GM18505 (cell line): ENCODE data around the gene DCC.

ENCODE experiments used
- ATAC-seq: cut with Tn5 transposase; IDR thresholded peaks from one replicate; pipeline ENCODE4 v1.9.1; 2021; ENCODE audit not compliant: unreplicated experiment
- POLR2A ChIP-seq: IDR thresholded peaks from 4 replicates; pipeline ENCODE4 v1.6.1; 2011; ENCODE audit warnings: borderline replicate concordance; ENCODE audit not compliant: insufficient read depth, insufficient read length; ENCODE audit errors: extremely low read depth

DCC gene

DNA sequence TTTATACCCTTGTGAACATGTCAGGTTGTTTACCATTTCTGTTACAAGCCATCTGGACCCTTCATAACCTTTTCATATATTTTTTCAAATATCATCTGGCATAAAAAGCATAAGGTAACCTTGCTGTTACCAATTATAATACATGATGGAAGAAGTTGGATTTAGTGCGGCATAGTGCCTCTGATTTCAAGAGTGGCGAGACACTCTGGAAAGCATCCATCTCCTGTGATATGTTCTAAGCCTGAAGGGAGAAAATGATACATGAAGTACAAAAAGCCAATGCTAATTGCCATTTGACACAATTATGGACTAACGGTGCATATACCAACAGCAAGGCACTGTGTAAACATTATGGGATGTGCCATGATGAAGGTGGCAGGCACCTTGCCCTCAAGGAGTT, 75.1 kb downstream of the DCC start:
- ATAC-seq, result no peak
- TF ChIP-seq POLR2A, result no peak

- TF ChIP-seq POLR2A, result no peak
- ATAC-seq, result no peak
Measured at GRCh38 chr18:52422985-52423601, 83.1 kb downstream of the DCC start.

DNA sequence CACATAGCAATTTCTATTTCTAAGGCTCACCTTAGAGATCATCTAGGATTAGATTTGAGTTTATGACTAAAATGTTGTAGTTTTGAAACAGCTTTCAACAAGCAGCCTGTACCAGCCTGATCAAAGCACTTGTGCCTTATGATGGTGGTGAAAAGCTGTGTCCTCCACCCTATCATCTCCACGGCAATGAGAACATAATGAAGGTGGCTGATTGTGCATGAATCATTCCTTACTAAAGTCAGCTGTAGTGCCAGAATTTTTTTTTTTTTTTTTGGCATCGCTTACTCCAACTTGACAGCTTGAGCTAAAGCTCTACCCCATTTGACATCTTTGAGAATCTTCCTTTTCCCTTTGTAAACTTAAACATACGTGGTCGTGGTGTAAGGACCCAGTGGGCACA, 86.0 kb downstream of the DCC start:
- no peak for ATAC-seq
- TF ChIP-seq POLR2A, result no peak

DNA sequence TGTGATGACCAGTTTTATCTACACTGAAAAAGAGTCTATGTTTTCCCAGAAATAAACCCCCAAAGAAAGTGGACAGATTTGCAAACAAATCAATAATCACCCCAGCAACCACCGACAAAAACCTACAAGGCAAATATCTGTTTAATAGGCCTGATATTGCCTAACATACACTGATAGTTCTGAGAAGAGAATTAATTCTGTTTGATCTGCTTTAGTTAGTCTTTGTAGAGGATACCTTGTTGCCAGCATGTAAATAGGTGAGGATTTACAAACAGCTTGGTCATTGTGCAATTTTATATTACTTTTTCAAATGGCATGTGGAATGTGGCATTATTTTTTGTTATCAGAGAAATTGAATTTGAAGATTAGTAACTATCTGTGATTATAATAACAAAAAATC, 86.5 kb downstream of the DCC start:
- no peak for ATAC-seq
- no peak for TF ChIP-seq POLR2A

GRCh38 chr18:52427521-52428175, 87.7 kb downstream of the DCC start:
- no peak for TF ChIP-seq POLR2A
- no peak for ATAC-seq

DNA sequence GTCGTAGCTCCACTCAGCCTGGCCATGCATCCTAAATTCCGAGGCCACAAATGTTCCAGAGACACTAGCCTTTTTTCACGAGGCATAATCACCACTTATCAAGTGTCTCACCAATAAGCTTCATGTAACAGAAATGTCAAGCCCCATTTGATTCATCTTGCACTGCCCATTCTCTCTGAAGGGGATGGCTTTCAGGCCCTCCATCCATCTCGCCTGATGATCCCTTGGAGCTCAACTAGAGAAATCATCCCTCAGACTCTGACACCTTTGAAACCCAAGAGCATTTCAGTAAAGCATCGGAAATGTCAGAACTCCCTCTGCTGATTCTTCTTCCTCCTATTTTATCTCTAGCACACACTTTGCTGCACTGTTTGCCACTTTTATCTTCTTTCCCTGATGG, 91.7 kb downstream of the DCC start:
- ATAC-seq, result no peak
- no peak for TF ChIP-seq POLR2A

GRCh38 chr18:52433797-52434196, 93.8 kb downstream of the DCC start:
- no peak for TF ChIP-seq POLR2A
- ATAC-seq, result no peak

GRCh38 chr18:52435301-52435700, 95.3 kb downstream of the DCC start:
- no peak for TF ChIP-seq POLR2A
- ATAC-seq, result no peak

- TF ChIP-seq POLR2A, result no peak
- no peak for ATAC-seq
Measured at GRCh38 chr18:52437161-52437560, 97.2 kb downstream of the DCC start.

DNA sequence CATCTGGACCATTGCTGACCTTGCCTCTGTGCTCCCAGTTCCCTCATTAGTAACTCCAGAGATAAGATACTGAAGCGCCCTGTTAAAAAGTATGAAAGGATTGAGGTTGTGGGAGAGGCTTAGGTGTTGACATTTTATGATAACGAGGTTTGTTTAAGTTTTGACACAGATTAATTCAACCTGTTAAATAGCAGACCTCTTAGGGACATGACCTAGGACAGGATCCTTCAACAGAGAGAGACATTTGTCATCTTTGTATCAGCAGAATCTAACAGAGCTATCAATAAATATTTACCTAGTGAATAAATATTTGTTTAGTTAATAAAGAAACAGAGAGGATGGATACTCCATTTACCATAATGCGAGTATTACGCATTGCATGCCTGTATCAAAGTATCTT, 99.5 kb downstream of the DCC start:
- ATAC-seq, result no peak
- no peak for TF ChIP-seq POLR2A

DNA sequence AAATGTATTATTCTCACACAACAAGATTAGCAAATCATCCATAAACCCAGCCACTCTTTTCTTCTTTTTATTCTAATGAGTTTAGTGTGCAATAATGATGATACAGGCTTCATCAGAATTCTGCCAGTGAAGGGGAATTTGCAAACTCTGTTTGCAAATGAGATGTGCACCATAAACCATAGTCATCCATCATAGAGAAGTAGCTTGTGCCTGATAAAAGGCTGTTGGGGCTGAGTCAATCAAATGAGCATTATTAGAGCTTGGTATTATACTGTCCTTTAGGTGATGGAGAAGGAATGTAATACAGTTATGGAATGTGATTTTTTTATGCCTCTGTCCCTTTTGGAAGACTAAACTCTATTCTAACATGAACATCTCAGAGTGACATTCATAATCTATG, 101.8 kb downstream of the DCC start:
- TF ChIP-seq POLR2A, result no peak
- ATAC-seq, result no peak

DNA sequence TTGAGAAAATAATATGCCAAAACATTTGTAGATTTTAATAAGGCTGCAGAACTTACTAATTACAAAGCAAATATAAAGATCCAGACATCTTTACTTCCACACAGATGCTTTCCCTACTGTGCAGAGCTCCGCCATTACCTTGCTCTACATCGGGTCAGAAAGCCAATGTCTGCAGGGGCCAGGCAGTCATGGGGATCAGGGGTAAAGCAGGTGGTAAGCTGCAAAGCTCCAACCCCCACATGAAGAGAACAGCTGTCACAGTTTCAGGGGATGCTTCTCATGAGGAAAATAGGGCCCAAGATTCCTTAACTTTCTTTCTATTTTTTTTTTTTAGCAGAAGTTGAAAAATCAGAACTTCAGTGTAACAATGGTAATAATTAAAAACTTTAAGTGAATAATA, 102.7 kb downstream of the DCC start:
- TF ChIP-seq POLR2A, result no peak
- ATAC-seq, result no peak

- no peak for ATAC-seq
- no peak for TF ChIP-seq POLR2A
Measured at GRCh38 chr18:52451256-52451655, 111.3 kb downstream of the DCC start.

DNA sequence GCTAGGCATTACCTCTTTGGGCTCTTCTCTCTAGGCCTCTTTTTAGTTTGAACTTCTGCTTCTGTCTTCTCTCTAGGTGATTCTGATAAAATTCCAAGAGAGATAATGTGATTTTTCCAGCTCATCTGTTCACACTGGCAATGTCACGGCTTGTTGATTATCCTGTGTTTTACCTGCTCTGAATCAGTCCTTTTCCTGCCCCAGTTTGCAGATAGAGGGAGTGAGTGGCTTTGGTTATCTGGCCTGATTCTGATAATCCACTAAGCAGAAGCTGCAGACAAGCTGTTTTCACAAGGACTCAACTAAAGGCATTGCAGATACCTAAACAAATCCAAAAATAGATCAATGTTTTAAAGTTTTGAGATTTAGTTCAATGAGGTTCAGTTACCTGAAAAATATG, 111.9 kb downstream of the DCC start:
- ATAC-seq, result no peak
- TF ChIP-seq POLR2A, result no peak
